Hindlimb muscle (tissue), 1 donor: ENCODE measurements around the gene CTRB2. TPM values are rescaled to one million over a fixed set of nuclear protein-coding genes. Genes with fewer than 3 reads are reported as not detected.
"Not testable (repeated sequence)": the region's sequence is repeated elsewhere in the genome, so short reads cannot be mapped to it uniquely, and the experiment has no call there.

ENCODE experiments used
- DNase-seq: peaks from one replicate; pipeline ENCODE4 v3.0.0-alpha.2; 2013
- polyA plus RNA-seq: library from polyadenylated mRNA; unstranded; fragments of 120-200 nt; gene quantifications from one replicate; pipeline ENCODE4 v1.2.1, GENCODE V29; 2013; ENCODE audit not compliant: insufficient read length

The CTRB2 gene
- polyA plus RNA-seq, 1 donor = 0.23 TPM

- DNase-seq = not testable (repeated sequence)
These were observed 2.1 kb downstream of the CTRB2 start for GRCh38 chr16:75204905-75205304.

GRCh38 chr16:75204410-75204758 lies 2.6 kb downstream of the CTRB2 start:
- no peak for DNase-seq

DNA sequence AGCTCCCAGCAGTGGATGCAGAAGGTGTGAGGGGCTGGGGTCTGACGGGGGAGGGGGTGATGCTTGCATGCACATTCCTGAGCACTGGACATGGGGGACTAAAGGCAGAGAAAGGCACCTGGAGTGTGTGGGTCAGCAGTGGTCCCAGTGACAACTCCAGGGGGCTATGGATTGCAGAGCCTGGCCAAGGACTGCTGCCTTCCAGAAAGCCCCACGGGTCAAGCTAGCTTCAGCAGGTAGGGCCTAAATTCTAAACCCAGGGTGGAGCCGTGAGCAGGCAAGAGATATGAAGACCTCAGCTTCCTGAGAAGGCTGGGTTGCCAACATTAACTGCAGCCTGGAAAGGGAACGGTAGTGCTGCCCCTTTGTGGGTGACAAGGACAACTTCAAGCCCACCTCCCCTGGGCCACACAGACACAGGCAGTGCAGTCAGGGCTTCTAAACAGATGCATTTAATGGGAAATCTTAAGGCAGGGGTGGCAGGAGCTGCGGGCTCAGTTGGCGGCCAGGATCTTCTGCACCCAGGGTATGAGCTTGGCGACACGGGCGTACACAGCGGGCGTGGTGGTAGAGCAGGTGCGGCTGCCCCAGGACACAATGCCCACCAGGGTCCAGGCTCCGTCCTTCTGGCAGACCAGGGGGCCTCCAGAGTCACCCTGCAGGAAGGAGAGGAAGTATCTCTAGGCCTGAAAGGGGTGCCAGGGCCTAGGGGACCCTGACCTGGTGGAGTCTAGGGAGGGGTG lies 3.1 kb downstream of the CTRB2 start:
- no peak for DNase-seq

- DNase-seq = no peak
These were observed 3.9 kb downstream of the CTRB2 start for GRCh38 chr16:75203096-75203495.

DNA sequence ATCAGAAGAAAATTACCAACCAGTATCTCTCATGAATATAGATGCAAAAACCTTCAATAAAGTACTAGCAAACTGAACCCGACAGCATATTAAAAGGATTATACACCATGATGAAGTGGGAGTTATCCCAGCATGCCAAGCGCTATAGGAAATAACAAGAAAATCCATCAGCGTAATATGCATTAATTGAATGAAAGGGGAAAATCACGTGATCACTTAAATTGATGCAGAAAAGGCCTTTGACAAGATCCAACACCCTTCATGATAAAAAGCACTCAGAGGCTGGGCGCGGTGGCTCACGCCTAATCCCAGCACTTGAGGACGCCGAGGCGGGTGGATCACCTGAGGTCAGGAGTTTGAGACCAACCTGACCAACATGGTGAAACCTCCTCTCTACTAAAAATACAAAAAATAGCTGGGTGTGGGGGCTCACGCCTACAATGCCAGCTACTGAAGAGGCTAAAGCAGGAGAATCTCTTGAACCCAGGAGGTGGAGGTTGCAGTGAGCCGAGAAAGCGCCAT lies 4.8 kb downstream of the CTRB2 start:
- no peak for DNase-seq

DNA sequence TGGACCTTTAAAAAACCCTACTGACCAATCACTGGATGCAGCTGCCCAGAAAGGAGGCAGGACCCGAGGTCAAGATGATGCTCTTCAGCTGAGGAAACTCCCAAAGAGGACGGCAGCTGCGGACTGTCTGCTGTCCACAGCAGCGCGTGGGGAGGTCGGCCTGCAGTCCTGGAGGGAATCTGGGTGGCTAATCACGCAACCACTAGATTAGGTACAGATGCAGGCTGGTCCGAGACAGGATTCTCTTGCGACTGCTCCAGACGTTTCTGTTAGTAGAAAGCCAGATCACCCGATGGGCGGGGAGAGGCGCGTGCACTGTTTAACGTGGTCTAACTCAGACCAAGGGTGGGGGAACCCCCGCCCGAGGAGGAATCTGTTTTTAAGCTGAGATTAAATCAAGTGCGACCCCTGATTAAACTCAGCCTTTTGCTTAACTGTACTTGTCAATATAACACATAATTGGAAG lies 8.8 kb downstream of the CTRB2 start:
- DNase-seq = no peak

GRCh38 chr16:75197522-75198134 lies 9.3 kb downstream of the CTRB2 start:
- DNase-seq = no peak

DNA sequence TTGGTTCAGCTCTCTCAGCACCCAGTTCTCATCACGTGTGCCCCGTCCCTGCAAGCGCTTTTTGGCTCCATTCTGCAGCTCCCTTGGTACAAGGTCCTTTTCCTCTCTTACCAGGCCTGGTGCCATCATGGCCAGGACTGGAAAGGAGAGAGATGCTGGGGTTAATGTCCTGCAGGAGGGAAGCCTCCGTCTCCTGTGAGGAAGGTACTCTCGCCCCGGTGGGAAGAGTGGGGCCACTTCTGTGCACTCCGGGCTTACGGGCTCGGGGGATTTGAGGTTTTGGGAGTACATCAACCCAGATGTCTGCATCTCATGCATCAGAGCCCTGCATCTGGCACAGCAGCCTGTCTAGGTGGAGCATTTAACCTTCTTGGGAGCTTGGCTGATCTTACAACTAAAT lies 10.1 kb downstream of the CTRB2 start:
- DNase-seq = no peak

GRCh38 chr16:75195811-75196790 lies 10.9 kb downstream of the CTRB2 start:
- DNase-seq = no peak

DNA sequence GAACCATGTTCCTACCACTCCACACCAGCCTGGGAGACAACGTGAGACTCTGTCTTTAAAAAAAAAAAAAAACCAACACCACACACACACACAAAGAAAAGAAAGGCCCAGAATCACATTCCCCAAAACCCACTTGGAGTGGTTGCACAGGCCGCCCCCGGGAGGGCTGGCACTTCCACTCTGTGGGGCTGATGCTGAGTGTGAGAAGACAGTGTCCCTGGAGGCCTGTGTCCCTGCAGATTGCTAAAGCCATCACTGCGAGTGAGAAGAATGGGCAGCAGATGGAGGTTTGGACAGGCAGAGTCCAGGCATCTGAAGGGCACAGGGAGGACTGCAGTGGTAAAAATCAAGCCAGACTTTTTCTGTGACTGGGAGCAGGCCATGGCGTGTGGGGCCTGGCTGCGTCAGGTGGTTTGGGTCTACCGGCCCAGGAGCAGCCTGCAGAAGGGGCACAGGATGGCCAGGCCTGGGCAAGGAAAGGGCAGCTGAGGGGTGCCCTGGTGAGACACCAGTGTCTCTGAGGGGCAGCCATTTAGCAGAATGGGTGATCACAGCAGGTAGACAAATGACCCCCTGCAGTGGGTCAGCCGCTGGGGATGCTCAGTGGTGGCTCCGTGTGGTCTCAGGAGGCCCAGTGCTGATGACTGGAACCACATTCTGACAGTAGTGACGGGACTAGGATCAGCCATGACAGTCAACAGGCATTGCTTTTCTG lies 13.1 kb downstream of the CTRB2 start:
- no peak for DNase-seq

DNA sequence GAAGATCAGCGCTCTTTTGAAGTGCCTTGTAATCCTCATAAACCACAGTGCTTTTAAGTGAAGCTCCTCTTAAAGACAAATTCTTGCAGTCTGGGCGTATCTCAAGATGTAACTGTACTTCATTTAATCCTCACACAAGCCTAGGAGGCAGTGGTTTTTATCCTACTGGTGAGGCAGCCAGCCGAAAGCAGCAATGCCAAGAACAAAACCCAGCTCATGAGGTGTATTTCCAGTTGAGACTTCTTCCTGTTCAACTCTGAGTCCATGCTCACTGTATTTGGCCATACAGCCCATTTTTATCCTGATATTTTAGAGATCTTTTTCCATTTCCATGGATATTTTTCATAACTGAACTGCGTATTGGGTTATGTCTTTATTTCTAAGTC lies 13.7 kb downstream of the CTRB2 start:
- DNase-seq = no peak

GRCh38 chr16:75192606-75193264 lies 14.2 kb downstream of the CTRB2 start:
- no peak for DNase-seq

- DNase-seq = no peak
These were observed 17.2 kb downstream of the CTRB2 start for GRCh38 chr16:75189638-75190245.

DNA sequence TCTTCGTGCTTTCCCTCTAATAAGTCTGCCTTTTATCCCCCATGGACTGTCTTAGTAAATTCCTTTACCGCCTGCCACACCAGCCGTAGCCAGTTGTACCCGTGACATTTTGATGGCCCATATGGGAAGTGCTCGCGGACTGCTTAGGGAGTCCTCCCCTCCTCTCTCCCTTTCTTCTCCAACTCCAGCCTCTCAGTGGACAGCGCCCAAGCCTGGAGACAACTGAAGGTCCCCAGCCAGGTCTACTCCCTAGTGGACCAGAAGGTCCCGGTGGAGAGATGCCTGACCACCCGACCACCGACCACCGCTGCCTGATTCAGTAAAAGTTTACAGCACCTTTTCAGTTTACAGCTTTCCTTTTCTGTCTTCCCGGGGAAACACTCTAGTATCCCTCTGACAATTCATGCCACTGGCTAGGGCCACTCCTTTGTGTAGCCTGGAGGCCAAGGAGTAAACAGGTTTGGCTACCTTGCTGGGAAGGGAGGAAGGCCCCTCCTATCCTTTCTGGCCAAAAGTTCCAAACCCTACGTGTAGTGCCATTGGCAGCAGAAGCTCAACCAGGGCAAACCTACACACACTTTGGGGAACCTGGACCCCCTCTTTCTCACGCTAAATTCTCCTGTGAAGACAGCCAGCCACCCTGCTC lies 18.0 kb downstream of the CTRB2 start:
- DNase-seq = no peak

DNA sequence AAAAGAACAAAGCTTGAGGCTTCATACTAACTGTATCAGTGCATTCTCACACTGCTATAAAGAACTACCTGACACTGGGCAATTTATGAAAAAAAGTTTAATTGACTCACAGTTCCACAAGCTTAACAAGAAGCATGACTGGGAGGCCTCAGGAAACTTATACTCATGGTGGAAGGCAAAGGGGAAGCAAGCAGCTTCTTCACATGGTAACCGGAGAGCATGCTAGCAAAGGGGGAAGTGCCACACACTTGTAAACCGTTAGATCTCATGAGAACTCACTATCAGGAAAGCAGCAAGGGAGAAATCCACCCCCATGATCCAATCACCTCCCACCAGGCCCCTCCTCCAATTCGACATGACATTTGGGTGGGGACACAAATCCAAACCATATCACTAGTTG lies 25.3 kb downstream of the CTRB2 start:
- no peak for DNase-seq

DNA sequence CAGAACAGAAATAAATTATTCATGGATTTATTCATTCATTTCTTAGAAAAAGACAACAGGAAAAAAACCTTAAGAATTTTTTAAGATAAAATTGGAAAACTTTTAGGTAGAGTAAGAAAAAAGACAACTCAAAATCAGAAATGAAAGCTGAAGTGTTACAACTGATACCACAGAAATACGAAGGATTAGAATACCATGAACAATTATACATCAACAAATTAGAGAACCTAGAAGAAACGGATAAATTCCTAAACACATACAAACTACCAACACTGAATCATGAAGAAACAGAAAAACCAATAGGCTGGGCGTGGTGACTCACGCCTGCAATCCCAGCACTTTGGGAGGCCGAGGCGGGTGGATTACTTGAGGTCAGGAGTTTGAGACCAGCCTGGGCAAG lies 27.8 kb downstream of the CTRB2 start:
- no peak for DNase-seq

DNA sequence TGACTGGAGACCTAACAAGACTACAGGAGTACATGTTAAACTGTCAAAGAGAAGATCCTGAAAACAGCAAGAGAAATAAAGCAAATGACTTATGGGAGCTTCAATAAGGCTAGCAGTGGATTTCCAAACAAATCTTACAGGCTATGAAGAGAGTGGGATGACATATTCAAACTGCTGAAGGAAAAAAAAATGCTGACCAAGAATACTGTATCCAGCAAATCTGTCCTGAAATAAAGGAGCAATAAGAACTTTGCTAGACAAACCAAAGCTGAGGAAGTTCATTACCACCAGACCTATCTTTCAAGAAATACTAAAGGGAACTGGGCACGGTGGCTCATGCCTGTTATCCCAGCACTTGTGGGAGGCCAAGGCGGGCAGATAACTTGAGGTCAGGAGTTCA lies 30.0 kb downstream of the CTRB2 start:
- no peak for DNase-seq

DNA sequence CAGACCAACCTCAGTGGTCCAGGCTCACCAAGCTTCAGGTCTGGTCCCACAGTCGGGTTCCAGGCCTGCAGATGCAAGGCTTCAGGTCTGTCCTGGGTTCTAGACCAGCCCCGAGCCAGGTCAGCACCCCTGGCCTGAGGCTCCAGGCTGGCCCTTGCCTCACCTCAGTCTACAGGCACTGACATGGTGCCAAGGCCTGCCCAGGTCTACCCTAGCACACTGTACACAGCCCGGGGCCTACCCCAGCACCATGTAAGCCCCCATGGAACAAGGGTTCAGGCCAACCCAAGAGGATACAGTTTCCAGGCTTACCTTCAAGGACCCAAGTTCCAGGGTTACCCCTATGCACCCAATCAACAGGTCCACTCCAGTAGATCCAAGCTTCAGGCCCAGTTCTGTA lies 31.9 kb downstream of the CTRB2 start:
- DNase-seq = no peak

DNA sequence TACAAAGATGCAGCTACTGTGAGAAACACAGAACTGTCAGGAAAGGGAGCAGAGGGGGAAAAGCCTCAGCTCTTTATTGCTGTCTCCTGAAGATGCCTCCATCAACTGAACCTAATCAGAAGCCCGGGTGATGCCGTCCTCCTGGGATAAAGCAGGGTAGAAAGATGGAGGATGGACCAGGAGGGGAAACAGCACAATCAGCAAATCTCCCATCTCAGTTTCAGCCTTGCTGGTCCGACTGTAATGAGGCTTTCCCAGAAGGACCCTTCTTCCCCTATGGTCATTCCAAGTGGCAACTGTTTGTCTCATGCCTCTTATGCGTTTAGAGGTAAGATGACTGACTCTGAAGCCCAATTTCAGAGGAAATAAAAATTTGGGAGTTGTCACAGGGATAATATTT lies 34.4 kb downstream of the CTRB2 start:
- DNase-seq = no peak

- DNase-seq = no peak
These were observed 37.0 kb downstream of the CTRB2 start for GRCh38 chr16:75169899-75170405.

DNA sequence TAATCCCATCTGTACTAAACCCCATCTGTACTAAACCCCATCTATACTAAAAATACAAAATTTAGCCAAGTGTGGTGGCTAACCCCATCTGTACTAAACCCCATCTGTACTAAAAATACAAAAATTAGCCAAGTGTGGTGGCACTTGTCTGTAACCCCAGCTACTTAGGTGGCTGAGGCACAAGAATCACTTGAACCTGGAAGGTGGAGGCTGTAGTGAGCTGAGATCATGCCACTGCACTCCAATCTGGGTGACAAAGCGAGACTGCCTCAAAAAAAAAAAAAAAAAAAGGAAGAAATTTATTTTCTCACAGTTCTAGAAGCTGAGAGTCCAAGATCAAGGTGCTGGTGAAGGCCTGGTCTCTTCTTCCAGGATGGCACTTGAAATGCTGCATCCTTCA lies 46.6 kb downstream of the CTRB2 start:
- DNase-seq = no peak
